ENCODE measurements around the gene TUBD1. TPM values are rescaled to one million over a fixed set of nuclear protein-coding genes. Genes with fewer than 3 reads are reported as not detected.
"Not testable (repeated sequence)": the region's sequence is repeated elsewhere in the genome, so short reads cannot be mapped to it uniquely, and the experiment has no call there.

The TUBD1 gene
- polyA plus RNA-seq, 1 donor (not counting 4 experiments of a cell fraction or from before 2014, with no cell fraction given): 7.6 TPM

DNA sequence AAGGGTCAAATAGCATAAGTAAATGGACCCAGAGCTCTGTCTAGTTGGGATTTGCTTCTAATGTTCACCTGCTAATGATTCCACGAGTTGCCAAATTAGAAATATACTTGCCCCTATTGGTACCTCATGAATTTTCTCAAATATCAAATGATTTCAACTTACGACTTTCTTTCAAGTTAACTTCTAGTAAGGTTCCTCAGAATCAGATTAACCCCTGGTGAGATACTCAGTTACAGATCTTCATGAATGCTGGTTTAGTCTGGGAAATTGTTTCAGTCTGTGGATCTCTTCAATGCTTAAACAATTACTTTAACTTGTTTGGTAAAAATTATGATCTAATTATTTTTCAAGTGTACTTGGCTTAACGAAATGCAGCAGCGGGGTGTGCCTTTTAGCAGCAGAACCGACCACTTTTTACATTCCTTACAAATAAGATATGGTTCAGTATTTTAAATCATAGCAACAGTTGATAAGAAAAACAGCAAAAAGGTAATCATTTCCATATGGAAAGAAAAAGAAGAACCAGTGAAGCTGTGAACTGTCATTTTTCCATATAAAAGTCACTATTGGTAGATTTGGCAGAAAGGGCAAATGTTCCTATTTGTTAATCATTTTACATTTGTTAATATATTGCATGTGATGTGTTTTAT, 34.5 kb downstream of the TUBD1 start:
- no peak overlapping the region for H3K9ac ChIP-seq (ENCODE audit: control insufficient read depth, extremely low read depth, insufficient read depth, low read length)
- H3K36me3 ChIP-seq (ENCODE audit: control insufficient read depth in 2 of 2, extremely low read depth in 1 of 2, insufficient read depth in 2 of 2, low read length in 2 of 2): peaks cover 0 to 3% of the 10 kb centered on the region in 2 experiments
- H3K4me3 ChIP-seq (ENCODE audit: control insufficient read depth in 2 of 3, extremely low read depth in 1 of 3, insufficient read depth in 2 of 3, low read depth in 1 of 3, low read length in 3 of 3): no peak overlapping the region
- peaks cover 9% of the 10 kb centered on the region for H3K4me1 ChIP-seq (ENCODE audit: control insufficient read depth, extremely low read depth, insufficient read depth, low read length)
- TF ChIP-seq, protein P1, sequence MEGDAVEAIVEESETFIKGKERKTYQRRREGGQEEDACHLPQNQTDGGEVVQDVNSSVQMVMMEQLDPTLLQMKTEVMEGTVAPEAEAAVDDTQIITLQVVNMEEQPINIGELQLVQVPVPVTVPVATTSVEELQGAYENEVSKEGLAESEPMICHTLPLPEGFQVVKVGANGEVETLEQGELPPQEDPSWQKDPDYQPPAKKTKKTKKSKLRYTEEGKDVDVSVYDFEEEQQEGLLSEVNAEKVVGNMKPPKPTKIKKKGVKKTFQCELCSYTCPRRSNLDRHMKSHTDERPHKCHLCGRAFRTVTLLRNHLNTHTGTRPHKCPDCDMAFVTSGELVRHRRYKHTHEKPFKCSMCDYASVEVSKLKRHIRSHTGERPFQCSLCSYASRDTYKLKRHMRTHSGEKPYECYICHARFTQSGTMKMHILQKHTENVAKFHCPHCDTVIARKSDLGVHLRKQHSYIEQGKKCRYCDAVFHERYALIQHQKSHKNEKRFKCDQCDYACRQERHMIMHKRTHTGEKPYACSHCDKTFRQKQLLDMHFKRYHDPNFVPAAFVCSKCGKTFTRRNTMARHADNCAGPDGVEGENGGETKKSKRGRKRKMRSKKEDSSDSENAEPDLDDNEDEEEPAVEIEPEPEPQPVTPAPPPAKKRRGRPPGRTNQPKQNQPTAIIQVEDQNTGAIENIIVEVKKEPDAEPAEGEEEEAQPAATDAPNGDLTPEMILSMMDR (optimal IDR thresholded peaks at IDR 0.05 in 1 of 3, IDR thresholded peaks at IDR 0.05 in 1 of 3, conservative IDR thresholded peaks at IDR 0.05 in 1 of 3; ENCODE audit: extremely low read depth in 1 of 3, insufficient read depth in 2 of 3, low read length in 3 of 3): no peak
- TF ChIP-seq EZH2 (IDR thresholded peaks at IDR 0.05; ENCODE audit: low read length): no peak
- no peaks in the 10 kb centered on the region for H3K9me3 ChIP-seq (ENCODE audit: control insufficient read depth, low read depth, low read length)
- H2AFZ ChIP-seq (ENCODE audit: control insufficient read depth, low read length): no peak overlapping the region
- no peak overlapping the region for H3K4me2 ChIP-seq (ENCODE audit: control insufficient read depth, extremely low read depth, insufficient read depth, low read depth, low read length)
- dilution Hi-C loops (cut with MboI; ENCODE audit: extremely low pct_ligation_motif_present, low sequenced_read_pairs): no loop called here
- no peak overlapping the region for H3K27ac ChIP-seq (ENCODE audit: control insufficient read depth, insufficient read depth, low read length)
- no peaks in the 10 kb centered on the region for H3K79me2 ChIP-seq (ENCODE audit: control insufficient read depth, insufficient read depth, low read length)
- H3K9me1 ChIP-seq (ENCODE audit: control insufficient read depth, extremely low read depth, insufficient read depth, low read length): no peaks in the 10 kb centered on the region
- DNase-seq (ENCODE audit: low read depth, low spot score) (no peak), FAIRE-seq (no peak)
- H4K20me1 ChIP-seq (ENCODE audit: control insufficient read depth, extremely low read depth, insufficient read depth, low read length): no peaks in the 10 kb centered on the region
- no peaks in the 10 kb centered on the region for H3K27me3 ChIP-seq (ENCODE audit: control insufficient read depth, extremely low read depth, insufficient read depth, low read length)

DNA sequence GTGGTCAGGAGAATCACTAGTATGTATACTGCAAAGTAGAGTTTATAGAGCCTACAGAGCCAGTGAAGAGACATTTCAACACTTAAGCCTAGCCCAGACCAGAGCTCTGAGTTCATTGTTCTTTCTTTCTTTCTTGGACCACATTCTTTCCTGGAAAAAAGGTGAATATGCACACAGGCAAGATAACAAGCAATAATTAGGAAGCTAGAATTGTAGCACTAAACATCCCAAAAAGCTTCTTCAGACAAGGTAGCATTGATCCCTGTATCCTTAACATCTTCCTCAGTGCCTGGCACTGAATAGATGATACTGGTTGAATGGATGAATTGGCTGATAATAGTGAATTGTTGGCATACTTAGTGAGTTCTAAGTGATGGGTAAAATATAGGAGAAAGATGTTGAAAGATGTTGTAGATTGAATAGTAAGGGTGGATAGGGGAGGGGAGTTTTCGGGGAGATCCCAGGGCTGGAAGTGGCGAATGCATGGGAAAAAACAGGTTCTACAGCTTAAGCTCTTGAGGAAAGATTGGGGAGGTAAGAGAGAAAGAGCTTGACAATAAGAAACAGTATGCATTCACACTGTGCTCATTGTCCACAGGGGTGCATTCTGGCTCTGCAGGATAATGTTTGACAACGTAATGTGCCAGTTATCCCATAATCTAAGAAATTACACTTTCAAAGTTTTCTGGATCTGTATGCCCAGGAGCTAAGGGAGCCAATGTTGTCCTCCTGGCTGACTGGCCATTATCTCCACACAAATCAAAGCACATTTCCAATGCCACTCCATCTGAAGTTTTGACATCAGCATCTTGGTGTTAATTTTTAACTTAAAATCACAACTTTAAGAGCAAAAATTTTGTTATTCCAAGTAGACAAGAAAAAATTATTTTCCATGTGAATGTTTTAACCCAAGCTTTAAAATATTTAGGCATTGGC, 35.6 kb downstream of the TUBD1 start:
- no peaks in the 10 kb centered on the region for H3K9me1 ChIP-seq (ENCODE audit: control insufficient read depth, extremely low read depth, insufficient read depth, low read length)
- H3K9ac ChIP-seq (ENCODE audit: control insufficient read depth, extremely low read depth, insufficient read depth, low read length): no peak overlapping the region
- H2AFZ ChIP-seq (ENCODE audit: control insufficient read depth, low read length): no peak overlapping the region
- peaks cover 0 to 1% of the 10 kb centered on the region in 2 experiments for H3K36me3 ChIP-seq (ENCODE audit: control insufficient read depth in 2 of 2, extremely low read depth in 1 of 2, insufficient read depth in 2 of 2, low read length in 2 of 2)
- peaks cover 17% of the 10 kb centered on the region for H3K4me1 ChIP-seq (ENCODE audit: control insufficient read depth, extremely low read depth, insufficient read depth, low read length)
- H3K27me3 ChIP-seq (ENCODE audit: control insufficient read depth, extremely low read depth, insufficient read depth, low read length): no peaks in the 10 kb centered on the region
- no peak for TF ChIP-seq EZH2 (IDR thresholded peaks at IDR 0.05; ENCODE audit: low read length)
- TF ChIP-seq, protein P1 (optimal IDR thresholded peaks at IDR 0.05 in 1 of 3, IDR thresholded peaks at IDR 0.05 in 1 of 3, conservative IDR thresholded peaks at IDR 0.05 in 1 of 3; ENCODE audit: extremely low read depth in 1 of 3, insufficient read depth in 2 of 3, low read length in 3 of 3): no peak
- no peak overlapping the region for H3K27ac ChIP-seq (ENCODE audit: control insufficient read depth, insufficient read depth, low read length)
- no peaks in the 10 kb centered on the region for H3K79me2 ChIP-seq (ENCODE audit: control insufficient read depth, insufficient read depth, low read length)
- dilution Hi-C loops (cut with MboI; ENCODE audit: extremely low pct_ligation_motif_present, low sequenced_read_pairs): no loop called here
- H3K9me3 ChIP-seq (ENCODE audit: control insufficient read depth, low read depth, low read length): no peaks in the 10 kb centered on the region
- DNase-seq (ENCODE audit: low read depth, low spot score) (no peak), FAIRE-seq (no peak)
- H3K4me3 ChIP-seq (ENCODE audit: control insufficient read depth in 2 of 3, extremely low read depth in 1 of 3, insufficient read depth in 2 of 3, low read depth in 1 of 3, low read length in 3 of 3): no peak overlapping the region
- H4K20me1 ChIP-seq (ENCODE audit: control insufficient read depth, extremely low read depth, insufficient read depth, low read length): no peaks in the 10 kb centered on the region
- H3K4me2 ChIP-seq (ENCODE audit: control insufficient read depth, extremely low read depth, insufficient read depth, low read depth, low read length): no peak overlapping the region

DNA sequence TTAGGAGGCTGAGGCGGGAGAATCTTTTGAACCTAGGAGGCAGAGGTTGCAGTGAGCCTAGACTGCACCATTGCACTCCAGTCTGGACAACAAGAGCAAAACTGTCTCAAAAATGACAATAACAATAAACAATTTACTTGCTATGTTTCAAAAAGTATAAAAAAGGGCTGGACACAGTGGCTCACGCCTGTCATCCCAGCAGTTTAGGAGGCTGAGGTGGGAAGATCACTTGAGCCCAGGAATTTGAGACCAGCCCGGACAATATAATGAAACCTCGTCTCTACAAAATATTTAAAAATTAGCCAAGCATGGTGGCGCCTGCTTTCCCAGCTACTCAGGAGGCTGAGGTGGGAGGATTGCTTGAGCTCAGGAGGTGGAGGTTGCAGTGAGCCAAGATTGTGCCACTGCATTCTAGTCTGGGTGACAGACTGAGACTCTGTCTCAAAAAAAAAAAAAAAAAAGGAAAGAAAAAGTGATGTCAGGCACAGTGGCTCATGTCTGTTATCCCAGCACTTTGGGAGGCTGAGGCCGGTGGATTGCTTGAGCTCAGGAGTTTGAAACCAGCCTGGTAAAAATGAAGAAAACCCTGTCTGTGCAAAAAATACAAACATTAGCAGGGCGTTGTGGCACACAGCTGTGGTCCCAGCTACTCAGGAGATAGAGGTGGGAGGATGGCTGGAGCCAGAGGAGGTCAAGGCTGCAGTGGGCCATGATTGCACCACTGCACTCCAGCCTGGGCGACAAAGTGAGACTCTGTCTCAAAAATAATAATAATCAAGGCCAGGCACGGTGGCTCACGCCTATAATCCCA, 38.6 kb downstream of the TUBD1 start:
- dilution Hi-C loops (cut with MboI; ENCODE audit: extremely low pct_ligation_motif_present, low sequenced_read_pairs); FAIRE-seq; H3K9me1 ChIP-seq (ENCODE audit: control insufficient read depth, extremely low read depth, insufficient read depth, low read length): not testable (repeated sequence)

More for the DNA sequence above, 38.6 kb downstream of the TUBD1 start:
- H3K27ac ChIP-seq (ENCODE audit: control insufficient read depth, insufficient read depth, low read length): peak overlapping the region; percentile 83
- H3K4me2 ChIP-seq (ENCODE audit: control insufficient read depth, extremely low read depth, insufficient read depth, low read depth, low read length): peak overlapping the region; percentile 66
- not testable (repeated sequence) for H2AFZ ChIP-seq (ENCODE audit: control insufficient read depth, low read length); H3K36me3 ChIP-seq (ENCODE audit: control insufficient read depth in 2 of 2, extremely low read depth in 1 of 2, insufficient read depth in 2 of 2, low read length in 2 of 2); DNase-seq (ENCODE audit: low read depth, low spot score); H3K79me2 ChIP-seq (ENCODE audit: control insufficient read depth, insufficient read depth, low read length); H3K27me3 ChIP-seq (ENCODE audit: control insufficient read depth, extremely low read depth, insufficient read depth, low read length); H4K20me1 ChIP-seq (ENCODE audit: control insufficient read depth, extremely low read depth, insufficient read depth, low read length); H3K4me3 ChIP-seq (ENCODE audit: control insufficient read depth in 2 of 3, extremely low read depth in 1 of 3, insufficient read depth in 2 of 3, low read depth in 1 of 3, low read length in 3 of 3); H3K9me3 ChIP-seq (ENCODE audit: control insufficient read depth, low read depth, low read length)
- peak overlapping the region; percentile 65 for H3K9ac ChIP-seq (ENCODE audit: control insufficient read depth, extremely low read depth, insufficient read depth, low read length)
- peaks cover 25% of the 10 kb centered on the region for H3K4me1 ChIP-seq (ENCODE audit: control insufficient read depth, extremely low read depth, insufficient read depth, low read length)

Data from keratinocyte (primary cell).